Muscle of leg (tissue), 11 donors: ENCODE data around the gene LMAN1L. TPM values are rescaled to one million over a fixed set of nuclear protein-coding genes. Genes with fewer than 3 reads are reported as not detected.

Experiments used
- DNase-seq: peaks from one replicate; pipeline ENCODE4 v3.0.0; 2013
- H3K27ac ChIP-seq: one replicate; pipeline ENCODE4 v1.5.1; 2013; ENCODE audit warnings: mild to moderate bottlenecking, low read length, control low read depth
- H3K27me3 ChIP-seq: one replicate; pipeline ENCODE4 v1.6.1; 2013; ENCODE audit warnings: low read length; ENCODE audit not compliant: control insufficient read depth, insufficient read depth
- H3K36me3 ChIP-seq: one replicate; pipeline ENCODE4 v1.6.1; 2013; ENCODE audit warnings: low read length; ENCODE audit not compliant: control insufficient read depth, insufficient read depth
- H3K4me1 ChIP-seq: one replicate; pipeline ENCODE4 v1.6.1; 2013; ENCODE audit warnings: low read length; ENCODE audit not compliant: control insufficient read depth, insufficient read depth
- H3K4me3 ChIP-seq: one replicate; pipeline ENCODE4 v1.5.1; 2013; ENCODE audit warnings: low read length, control low read depth
- H3K9me3 ChIP-seq: replicated peaks from 2 replicates; pipeline ENCODE4 v1.6.1; 2013; ENCODE audit warnings: low read depth, low read length; ENCODE audit not compliant: control insufficient read depth
- WGBS: methylation state at CpG from one replicate; pipeline ENCODE4 v1.1.5; 2013; ENCODE audit warnings: missing lambda C conversion rate; ENCODE audit not compliant: insufficient coverage; 5-methylcytosine and 5-hydroxymethylcytosine counted together
- polyA plus RNA-seq, 8 donors: library from polyadenylated mRNA; unstranded; fragments of 120-200 nt; gene quantifications; one replicate each; pipeline versions ENCODE4 v1.2.1 to v1.2.3, GENCODE V29; 2013; ENCODE audit warnings: inconsistent platforms in 1 of 8, low replicate concordance in 1 of 8; ENCODE audit not compliant: insufficient read length in 8 of 8, insufficient read depth in 1 of 8
- total RNA-seq: library from RNA; stranded (reverse); fragments of 120-200 nt; gene quantifications from one replicate; pipeline ENCODE4 v1.2.4, GENCODE V29; 2013

Gene LMAN1L
- total and polyA plus RNA-seq, 9 donors = 0.04 to 0.27 (median 0.22) TPM; not detected in 6

DNA sequence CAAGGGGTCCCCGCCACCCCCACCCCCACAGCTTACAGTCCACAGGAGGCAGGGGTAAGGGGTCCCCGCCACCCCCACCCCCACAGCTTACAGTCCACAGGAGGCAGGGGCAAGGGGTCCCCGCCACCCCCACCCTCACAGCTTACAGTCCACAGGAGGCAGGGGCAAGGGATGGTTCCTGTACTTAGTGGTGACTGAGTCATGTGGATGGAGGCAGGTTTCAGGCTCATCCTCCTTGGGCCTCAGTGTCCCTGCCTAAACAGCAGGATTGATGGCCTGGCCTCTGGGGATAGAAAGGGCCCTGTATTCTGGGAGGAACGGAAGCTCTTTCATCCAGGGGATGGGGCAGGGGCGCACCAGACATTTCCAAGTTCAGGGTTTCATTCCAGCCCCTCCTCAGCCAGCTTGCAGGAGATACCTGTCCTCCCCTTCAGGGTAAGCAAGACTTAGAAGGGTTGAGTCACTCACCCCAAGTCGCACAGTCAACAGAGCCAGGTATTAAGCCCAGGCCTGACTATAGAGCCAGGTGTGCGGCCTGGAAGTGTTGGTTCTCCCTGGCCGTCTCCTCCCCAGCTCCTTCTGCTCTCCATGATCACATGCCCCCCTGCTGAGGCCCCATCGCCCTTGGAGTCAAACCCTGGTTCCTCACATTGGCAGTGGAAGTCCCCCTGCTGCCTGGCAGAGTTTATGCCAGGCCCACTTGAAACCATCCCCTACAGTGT, 18.2 kb upstream of the LMAN1L start:
- no peak for DNase-seq
- H3K27me3 ChIP-seq = no peaks in the 10 kb centered on the region
- WGBS = 69% methylated on average over 3 of the region's 9 CpGs
- peaks cover 19% of the 10 kb centered on the region for H3K4me1 ChIP-seq
- no peak overlapping the region for H3K27ac ChIP-seq
- peaks cover 25% of the 10 kb centered on the region for H3K36me3 ChIP-seq
- no peaks in the 10 kb centered on the region for H3K9me3 ChIP-seq
- H3K4me3 ChIP-seq = no peak overlapping the region

DNA sequence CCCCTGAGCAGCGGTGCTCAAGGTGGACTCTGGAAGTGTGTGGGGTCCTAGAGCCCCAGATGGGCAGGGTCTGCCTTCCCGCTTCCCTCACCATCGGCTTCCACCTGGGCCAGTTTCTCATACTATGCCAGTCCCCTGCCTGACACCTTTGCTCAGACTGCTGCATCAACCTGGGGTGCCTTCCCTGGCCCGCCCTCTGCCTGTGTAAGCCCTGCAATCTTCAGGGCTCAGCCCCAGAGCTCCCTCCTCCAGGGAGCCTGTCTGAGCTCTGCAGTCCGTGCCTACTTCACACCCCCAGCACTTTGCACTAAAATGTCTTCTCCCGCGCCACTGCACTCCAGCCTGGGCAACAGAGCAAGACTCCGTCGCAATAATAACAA, 17.7 kb upstream of the LMAN1L start:
- Histone ChIP-seq H3K4me3 (no peak overlapping the region), H3K27ac (no peak overlapping the region), H3K9me3 (no peaks in the 10 kb centered on the region), H3K27me3 (no peaks in the 10 kb centered on the region), H3K4me1 (peaks cover 13% of the 10 kb centered on the region), H3K36me3 (peaks cover 30% of the 10 kb centered on the region)
- WGBS = 80% methylated on average over 5 of the region's 9 CpGs
- no peak for DNase-seq

- Histone ChIP-seq H3K4me1 (peaks cover 5% of the 10 kb centered on the region), H3K9me3 (no peaks in the 10 kb centered on the region), H3K36me3 (peaks cover 42% of the 10 kb centered on the region), H3K27ac (no peak overlapping the region), H3K4me3 (no peak overlapping the region), H3K27me3 (no peaks in the 10 kb centered on the region)
- DNase-seq = no peak
- WGBS = 87% methylated on average over 4 of the region's 14 CpGs
Measured at GRCh38 chr15:74795966-74796625, 16.5 kb upstream of the LMAN1L start.

- Histone ChIP-seq H3K27ac (no peak overlapping the region), H3K9me3 (no peaks in the 10 kb centered on the region), H3K4me1 (no peaks in the 10 kb centered on the region), H3K4me3 (no peak overlapping the region), H3K36me3 (peaks cover 59% of the 10 kb centered on the region), H3K27me3 (no peaks in the 10 kb centered on the region)
- 81% methylated on average over 20 of the region's 25 CpGs for WGBS
- no peak for DNase-seq
Measured at GRCh38 chr15:74798388-74799254, 14.0 kb upstream of the LMAN1L start.

GRCh38 chr15:74799255-74799855, 13.3 kb upstream of the LMAN1L start:
- Histone ChIP-seq H3K4me1 (no peaks in the 10 kb centered on the region), H3K36me3 (peaks cover 65% of the 10 kb centered on the region), H3K4me3 (no peak overlapping the region), H3K9me3 (no peaks in the 10 kb centered on the region), H3K27ac (no peak overlapping the region), H3K27me3 (no peaks in the 10 kb centered on the region)
- WGBS = 84% methylated on average over 13 of the region's 16 CpGs
- no peak for DNase-seq

GRCh38 chr15:74799856-74800558, 12.6 kb upstream of the LMAN1L start:
- H3K27ac ChIP-seq = no peak overlapping the region
- H3K36me3 ChIP-seq = peaks cover 63% of the 10 kb centered on the region
- WGBS = 55% methylated on average over 13 of the region's 18 CpGs
- peak; percentile 70 for DNase-seq
- no peak overlapping the region for H3K4me3 ChIP-seq
- no peaks in the 10 kb centered on the region for H3K27me3 ChIP-seq
- no peaks in the 10 kb centered on the region for H3K9me3 ChIP-seq
- no peaks in the 10 kb centered on the region for H3K4me1 ChIP-seq

DNA sequence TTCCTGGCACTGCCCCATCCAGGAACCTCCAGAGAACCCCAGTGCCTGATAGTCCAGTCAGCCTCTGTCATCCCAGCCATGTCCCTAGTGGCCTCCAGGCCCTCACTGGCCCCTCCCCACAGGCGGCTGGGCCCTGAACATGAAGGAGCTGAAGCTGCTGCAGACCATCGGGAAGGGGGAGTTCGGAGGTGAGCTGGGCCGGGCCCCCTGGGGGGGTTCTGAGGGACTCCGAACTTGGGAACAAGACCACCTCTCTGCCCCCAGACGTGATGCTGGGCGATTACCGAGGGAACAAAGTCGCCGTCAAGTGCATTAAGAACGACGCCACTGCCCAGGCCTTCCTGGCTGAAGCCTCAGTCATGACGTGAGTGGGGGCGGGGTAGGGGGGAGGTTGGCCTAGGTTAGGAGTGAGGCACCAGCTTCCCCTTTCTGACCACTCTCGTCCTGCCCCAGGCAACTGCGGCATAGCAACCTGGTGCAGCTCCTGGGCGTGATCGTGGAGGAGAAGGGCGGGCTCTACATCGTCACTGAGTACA, 12.0 kb upstream of the LMAN1L start:
- Histone ChIP-seq H3K9me3 (no peaks in the 10 kb centered on the region), H3K27ac (no peak overlapping the region)

DNA sequence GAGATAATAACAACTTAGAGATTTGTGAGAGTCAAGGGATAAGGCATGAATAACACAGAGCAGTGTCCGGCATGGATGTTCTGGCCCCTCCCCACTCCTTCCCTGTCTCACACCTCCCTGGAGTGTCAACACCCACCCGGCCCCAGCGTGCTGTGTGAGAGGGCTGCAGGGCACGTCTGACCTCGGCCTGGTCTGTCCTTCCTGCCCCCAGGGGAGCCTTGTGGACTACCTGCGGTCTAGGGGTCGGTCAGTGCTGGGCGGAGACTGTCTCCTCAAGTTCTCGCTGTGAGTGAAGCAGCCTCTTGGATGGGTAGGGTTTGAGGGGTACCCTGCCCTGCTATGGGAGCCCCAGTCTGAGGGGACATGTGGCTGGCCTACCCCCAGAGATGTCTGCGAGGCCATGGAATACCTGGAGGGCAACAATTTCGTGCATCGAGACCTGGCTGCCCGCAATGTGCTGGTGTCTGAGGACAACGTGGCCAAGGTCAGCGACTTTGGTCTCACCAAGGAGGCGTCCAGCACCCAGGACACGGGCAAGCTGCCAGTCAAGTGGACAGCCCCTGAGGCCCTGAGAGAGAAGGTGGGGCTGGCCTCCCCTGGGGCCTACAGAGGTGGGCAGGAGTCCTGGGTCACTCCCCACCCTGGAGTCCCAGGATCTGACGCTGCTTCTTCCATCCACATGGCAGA, 11.2 kb upstream of the LMAN1L start:
- DNase-seq = no peak
- H3K36me3 ChIP-seq = peaks cover 63% of the 10 kb centered on the region
- H3K9me3 ChIP-seq = no peaks in the 10 kb centered on the region
- no peak overlapping the region for H3K27ac ChIP-seq
- no peaks in the 10 kb centered on the region for H3K27me3 ChIP-seq
- no peaks in the 10 kb centered on the region for H3K4me1 ChIP-seq
- 90% methylated on average over 14 of the region's 18 CpGs for WGBS
- no peak overlapping the region for H3K4me3 ChIP-seq

More for the DNA sequence above, 12.0 kb upstream of the LMAN1L start:
- Histone ChIP-seq H3K4me3 (no peak overlapping the region), H3K27me3 (no peaks in the 10 kb centered on the region), H3K4me1 (no peaks in the 10 kb centered on the region), H3K36me3 (peaks cover 63% of the 10 kb centered on the region)
- WGBS = 79% methylated on average over 14 of the region's 20 CpGs
- no peak for DNase-seq

- Histone ChIP-seq H3K27me3 (no peaks in the 10 kb centered on the region), H3K4me3 (no peak overlapping the region), H3K9me3 (no peaks in the 10 kb centered on the region), H3K36me3 (peaks cover 63% of the 10 kb centered on the region), H3K27ac (no peak overlapping the region), H3K4me1 (no peaks in the 10 kb centered on the region)
- DNase-seq = no peak
- 86% methylated on average over 16 of the region's 20 CpGs for WGBS
Measured at GRCh38 chr15:74802290-74802689, 10.3 kb upstream of the LMAN1L start.
